HG02870 (cell line): ENCODE measurements around the gene MERTK.
"Not testable (repeated sequence)": the region's sequence is repeated elsewhere in the genome, so short reads cannot be mapped to it uniquely, and the experiment has no call there.

Source experiments
- ATAC-seq: cut with Tn5 transposase; IDR thresholded peaks from one replicate; pipeline ENCODE4 v1.9.1; 2021; ENCODE audit warnings: mild to moderate bottlenecking, moderate library complexity; ENCODE audit not compliant: unreplicated experiment

Gene MERTK

GRCh38 chr2:111944531-111945210 lies 46.3 kb downstream of the MERTK start:
- no peak for ATAC-seq

GRCh38 chr2:111945444-111946293 lies 47.3 kb downstream of the MERTK start:
- ATAC-seq = no peak

- no peak for ATAC-seq
These were observed 48.1 kb downstream of the MERTK start for GRCh38 chr2:111946294-111947114.

- ATAC-seq = no peak
These were observed 48.8 kb downstream of the MERTK start for GRCh38 chr2:111947219-111947618.

- no peak for ATAC-seq
These were observed 50.4 kb downstream of the MERTK start for GRCh38 chr2:111948832-111949231.

GRCh38 chr2:111950236-111950635 lies 51.8 kb downstream of the MERTK start:
- ATAC-seq = no peak

GRCh38 chr2:111951486-111951885 lies 53.1 kb downstream of the MERTK start:
- no peak for ATAC-seq

GRCh38 chr2:111952871-111953452 lies 54.6 kb downstream of the MERTK start:
- ATAC-seq = peak; percentile 70

GRCh38 chr2:111954602-111955332 lies 56.4 kb downstream of the MERTK start:
- no peak for ATAC-seq

GRCh38 chr2:111957872-111958354 lies 59.5 kb downstream of the MERTK start:
- ATAC-seq = no peak

GRCh38 chr2:111958901-111959300 lies 60.5 kb downstream of the MERTK start:
- no peak for ATAC-seq

GRCh38 chr2:111961663-111962062 lies 63.3 kb downstream of the MERTK start:
- no peak for ATAC-seq

GRCh38 chr2:111963086-111963485 lies 64.7 kb downstream of the MERTK start:
- ATAC-seq = not testable (repeated sequence)

- not testable (repeated sequence) for ATAC-seq
These were observed 65.1 kb downstream of the MERTK start for GRCh38 chr2:111963508-111963907.

GRCh38 chr2:111965062-111965461 lies 66.7 kb downstream of the MERTK start:
- ATAC-seq = no peak

- ATAC-seq = no peak
These were observed 67.8 kb downstream of the MERTK start for GRCh38 chr2:111966241-111966640.

GRCh38 chr2:111967018-111967417 lies 68.6 kb downstream of the MERTK start:
- no peak for ATAC-seq

- no peak for ATAC-seq
These were observed 72.0 kb downstream of the MERTK start for GRCh38 chr2:111970453-111970852.

GRCh38 chr2:111972955-111973565 lies 74.7 kb downstream of the MERTK start:
- no peak for ATAC-seq

GRCh38 chr2:111973701-111974100 lies 75.3 kb downstream of the MERTK start:
- ATAC-seq = no peak
